Stomach (tissue), 19 donors: ENCODE results near the gene AIF1L. TPM values are rescaled to one million over a fixed set of nuclear protein-coding genes. Genes with fewer than 3 reads are reported as not detected.

Source experiments
- DNase-seq, 2 donors: peaks; one replicate each; pipeline versions ENCODE4 v3.0.0 to v3.0.0-alpha.2; 2013 to 2019
- H3K27ac ChIP-seq, 5 donors: fragments of 200-600 bp in 4 of 5; sonication (generic) in 4 of 5; one replicate each; pipeline ENCODE4 v1.5.1; 2013 to 2019; ENCODE audit warnings: mild to moderate bottlenecking in 1 of 5, moderate library complexity in 1 of 5
- H3K27me3 ChIP-seq, 3 donors: fragments of 200-600 bp; sonication (generic); one replicate each; pipeline ENCODE4 v1.5.1; 2017 to 2019; ENCODE audit warnings: mixed run types in 1 of 3
- H3K36me3 ChIP-seq, 4 donors: fragments of 200-600 bp; sonication (generic); 1 replicate in 3 of 4; 2 replicates in 1 of 4; pipeline ENCODE4 v1.5.1; 2016 to 2019
- H3K4me1 ChIP-seq, 4 donors: fragments of 200-600 bp; sonication (generic); one replicate each; pipeline ENCODE4 v1.5.1; 2016 to 2019
- H3K4me3 ChIP-seq, 4 donors: fragments of 200-600 bp; sonication (generic) in 3 of 4; one replicate each; pipeline ENCODE4 v1.5.1; 2016 to 2019; ENCODE audit warnings: mild to moderate bottlenecking in 1 of 4
- H3K9me3 ChIP-seq, 4 donors: fragments of 200-600 bp; sonication (generic); one replicate each; pipeline ENCODE4 v1.5.1; 2016 to 2019
- CTCF ChIP-seq, 7 experiments: fragments of 450-650 bp in 4 of 7; fragments of 200-600 bp in 3 of 7; sonication (generic) in 3 of 7; IDR thresholded peaks; one replicate each; pipeline ENCODE4 v1.5.1; 2016 to 2019; ENCODE audit warnings: antibody characterized with exemption in 7 of 7, control low read depth in 2 of 7, mild to moderate bottlenecking in 1 of 7
- EP300 ChIP-seq: sonication (generic); formaldehyde crosslinking; IDR thresholded peaks from one replicate; pipeline ENCODE4 v1.6.1; 2017; ENCODE audit warnings: antibody characterized with exemption
- POLR2A ChIP-seq, 4 donors: fragments of 450-650 bp; IDR thresholded peaks; one replicate each; pipeline ENCODE4 v1.6.1; 2016; ENCODE audit warnings: antibody characterized with exemption in 4 of 4, control low read depth in 2 of 4, mild to moderate bottlenecking in 1 of 4, moderate library complexity in 1 of 4
- POLR2AphosphoS5 ChIP-seq, 3 donors: sonication (generic); formaldehyde crosslinking; IDR thresholded peaks; one replicate each; pipeline ENCODE4 v1.6.1; 2016; ENCODE audit warnings: antibody characterized with exemption in 3 of 3
- WGBS, 5 donors: extraction: QIAGEN DNeasy Blood & Tissue Kit in 3 of 5; methylation state at CpG; one replicate each; pipeline versions ENCODE4 v1.1.5 to v1.1.7; 2013 to 2018; 5-methylcytosine and 5-hydroxymethylcytosine counted together
- intact Hi-C: fragments of 100-400 bp; cut with DNase I; formaldehyde crosslinking; loops from one replicate; pipeline ENCODE4 v1.15.1; 2023; ENCODE audit warnings: low total_unique reads
- long read RNA-seq, 10 donors: transcript quantifications; one replicate each; lab custom pipeline, GENCODE V29; 2026
- polyA plus RNA-seq, 3 donors: library from polyadenylated mRNA; stranded (reverse); fragments of 200-250 nt; gene quantifications; one replicate each; pipeline ENCODE4 v1.2.3, GENCODE V29; 2013
- total RNA-seq, 5 donors: library from RNA; depleted of rRNA; stranded (reverse); fragments of >200 nt; gene quantifications; one replicate each; pipeline versions ENCODE4 v1.1.0 to v1.2.3, GENCODE V29; 2014 to 2016
- donor health status: healthy with polysubstance abuse.
- donor health status: Bipolar disorder and iron deficiency.
- donor health status: healthy.

The AIF1L gene
- total RNA-seq, result 10 to 100 TPM in 2 of 5 donors, 1 to 10 TPM in 1, not detected in 2; 1.2 to 18.4 (median 10.9) TPM
- 10 to 100 TPM in 1 of 3 donors, 1 to 10 TPM in 2; 3.8 to 10.9 (median 7.2) TPM for polyA plus RNA-seq
- long read RNA-seq, donor 1, partial matches to known transcripts, result 0 of 2 reads
- long read RNA-seq, donor 1, other reads (novel, unspliced or antisense), result 0 of 2 reads
- long read RNA-seq, donor 2, partial matches to known transcripts, result 0 of 1 reads
- long read RNA-seq, donor 2, other reads (novel, unspliced or antisense), result 0 of 1 reads
- long read RNA-seq, donor 3, partial matches to known transcripts, result 0 of 1 reads
- long read RNA-seq, donor 3, other reads (novel, unspliced or antisense), result 0 of 1 reads
- long read RNA-seq, donor 4, partial matches to known transcripts, result 0 of 2 reads
- long read RNA-seq, donor 4, other reads (novel, unspliced or antisense), result 0 of 2 reads
- long read RNA-seq, donor 5, transcript AIF1L-201 (6 exons, 3,364 nt), result major isoform, 7 of 7 reads
- long read RNA-seq, donor 5, partial matches to known transcripts, result 0 of 7 reads
- long read RNA-seq, donor 5, other reads (novel, unspliced or antisense), result 0 of 7 reads
- long read RNA-seq, donor 6, partial matches to known transcripts, result 0 of 4 reads
- long read RNA-seq, donor 6, other reads (novel, unspliced or antisense), result 0 of 4 reads
- long read RNA-seq, donor 7, partial matches to known transcripts, result 0 of 4 reads
- long read RNA-seq, donor 7, other reads (novel, unspliced or antisense), result 0 of 4 reads
- long read RNA-seq, donor 8, partial matches to known transcripts, result 0 of 4 reads
- long read RNA-seq, donor 8, other reads (novel, unspliced or antisense), result 0 of 4 reads
- long read RNA-seq, donor 9, transcript AIF1L-201 (6 exons, 3,364 nt), result major isoform, 6 of 6 reads
- long read RNA-seq, donor 9, partial matches to known transcripts, result 0 of 6 reads
- long read RNA-seq, donor 9, other reads (novel, unspliced or antisense), result 0 of 6 reads
- long read RNA-seq, donor 10, partial matches to known transcripts, result 0 of 3 reads
- long read RNA-seq, donor 10, other reads (novel, unspliced or antisense), result 0 of 3 reads

- no peaks in the 10 kb centered on the region for H3K36me3 ChIP-seq
- H3K4me1 ChIP-seq, result peaks cover 9 to 30% (median 26%) of the 10 kb centered on the region in 4 donors
- H3K27me3 ChIP-seq, result peaks cover 0 to 72% (median 23%) of the 10 kb centered on the region in 3 donors
- DNase-seq, result peak; percentile 46 to 85
- peak within 1 kb of the TSS in 4 of 5 donors; percentile 8 to 69 (median 45) for H3K27ac ChIP-seq
- intact Hi-C loops, result no loop called here
- no peaks in the 10 kb centered on the region for H3K9me3 ChIP-seq
- TF ChIP-seq POLR2A (IDR thresholded peaks at IDR 0.05) (no peak), POLR2AphosphoS5 (IDR thresholded peaks at IDR 0.05) (no peak), EP300 (no peak), CTCF (IDR thresholded peaks at IDR 0.05) (no peak)
- peak within 1 kb of the TSS; percentile 53 to 77 (median 56) for H3K4me3 ChIP-seq
- WGBS, 5 donors, result 0 to 3% (median 1%) methylated on average over 18 to 94 of the region's 99 CpGs
Measured at GRCh38 chr9:131096269-131097125, at the start of gene AIF1L. AIF1L (plus strand) TSS chr9:131096531; CDS start chr9:131096630, 99 bp downstream.

DNA sequence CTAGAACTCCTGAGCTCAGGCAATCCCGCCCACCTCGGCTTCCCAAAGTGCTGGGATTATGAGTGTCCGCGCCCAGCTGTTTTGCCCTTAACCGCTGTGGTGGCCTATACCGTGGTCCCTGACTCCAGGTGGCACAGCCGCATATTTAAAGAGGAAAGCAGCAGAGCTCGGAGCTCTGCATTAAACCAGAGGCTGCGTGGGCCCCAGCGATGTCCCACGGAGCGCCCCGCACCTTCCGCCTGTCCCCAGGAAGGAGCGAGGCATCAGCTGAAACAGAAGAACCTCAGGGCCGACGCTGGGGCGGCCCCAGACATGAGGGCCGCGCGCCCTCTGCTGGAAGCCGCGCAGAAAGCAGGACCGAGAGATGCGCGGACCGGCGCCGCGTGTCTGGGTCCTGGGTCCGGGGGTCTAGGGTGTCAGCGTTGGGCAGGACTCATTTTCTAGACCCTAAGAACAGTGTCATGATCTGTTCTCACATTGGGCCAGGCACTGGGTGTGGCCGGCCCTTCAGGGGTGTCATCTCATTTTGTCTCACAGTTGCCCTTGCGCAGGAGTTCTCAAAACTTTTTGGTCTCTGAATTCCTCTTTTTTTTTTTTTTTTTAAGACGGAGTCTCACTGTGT lies 49.6 kb upstream of the AIF1L start:
- peak overlapping the region in 1 of 4 donors; percentile 13 for H3K4me3 ChIP-seq
- WGBS, 5 donors, result 13 to 29% (median 14%) methylated on average over 15 to 35 of the region's 35 CpGs
- no peaks in the 10 kb centered on the region for H3K9me3 ChIP-seq
- H3K36me3 ChIP-seq, result no peaks in the 10 kb centered on the region
- H3K4me1 ChIP-seq, result peaks cover 0 to 7% (median 6%) of the 10 kb centered on the region in 4 donors
- H3K27ac ChIP-seq, result no peak overlapping the region
- H3K27me3 ChIP-seq, result peaks cover 0 to 21% (median 3%) of the 10 kb centered on the region in 3 donors
- TF ChIP-seq EP300, result no peak
- no peak for TF ChIP-seq POLR2A (IDR thresholded peaks at IDR 0.05)
- TF ChIP-seq CTCF (IDR thresholded peaks at IDR 0.05), result peak in 5 of 7 experiments; percentile 68 to 86 (median 80)
- TF ChIP-seq POLR2AphosphoS5 (IDR thresholded peaks at IDR 0.05), result peak in 1 of 3 donors; percentile 10
- DNase-seq, result peak; percentile 67 to 86
- intact Hi-C loops, result loop anchor here (10.0 kb wide), 1 partner anchor 342 kb away; no protein-coding TSS in a partner anchor

DNA sequence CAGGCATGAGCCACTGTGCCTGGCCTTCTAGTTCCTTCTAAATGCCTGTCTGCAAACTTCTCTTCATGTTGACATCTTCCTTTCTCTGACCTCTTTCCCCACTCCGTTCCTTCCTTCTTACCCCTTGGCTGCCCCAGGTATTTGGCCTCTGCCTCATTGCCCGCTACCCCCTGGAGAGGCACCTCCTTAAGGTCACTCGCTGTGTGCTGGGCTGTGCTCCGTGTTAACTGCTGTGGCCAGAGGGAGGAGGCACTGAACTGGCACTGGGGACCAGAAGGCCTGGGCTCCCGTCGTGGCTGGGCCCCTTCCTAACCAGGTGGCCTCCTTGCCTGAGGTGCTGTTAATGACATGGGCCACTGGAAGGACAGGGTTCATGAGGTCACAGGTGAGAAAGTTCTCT lies 48.0 kb upstream of the AIF1L start:
- H3K36me3 ChIP-seq, result no peaks in the 10 kb centered on the region
- DNase-seq, result no peak
- intact Hi-C loops, result loop anchor here (10.0 kb wide), 1 partner anchor 344 kb away; no protein-coding TSS in a partner anchor
- TF ChIP-seq EP300 (no peak), CTCF (IDR thresholded peaks at IDR 0.05) (no peak), POLR2A (IDR thresholded peaks at IDR 0.05) (no peak), POLR2AphosphoS5 (IDR thresholded peaks at IDR 0.05) (no peak)
- WGBS, 5 donors, result 41 to 63% (median 57%) methylated on average over 6 of the region's 6 CpGs
- no peak overlapping the region for H3K4me3 ChIP-seq
- peaks cover 0 to 7% (median 6%) of the 10 kb centered on the region in 4 donors for H3K4me1 ChIP-seq
- H3K9me3 ChIP-seq, result no peaks in the 10 kb centered on the region
- no peak overlapping the region for H3K27ac ChIP-seq
- peaks cover 3 to 32% (median 4%) of the 10 kb centered on the region in 3 donors for H3K27me3 ChIP-seq
